H1 (cell line): Measurements from ENCODE around the gene LMX1B. TPM values are rescaled to one million over a fixed set of nuclear protein-coding genes. Genes with fewer than 3 reads are reported as not detected.

ENCODE experiments used
- BCL11A ChIP-seq, 2 experiments: IDR thresholded peaks; one replicate each; pipeline ENCODE4 v1.6.1; 2011; ENCODE audit warnings: low read depth in 2 of 2, low read length in 2 of 2, mild to moderate bottlenecking in 2 of 2
- E2F6 ChIP-seq: IDR thresholded peaks from 2 replicates; pipeline ENCODE4 v1.6.1; 2012; ENCODE audit warnings: inconsistent platforms
- PHF8 ChIP-seq: fragments of 200-600 bp; sonication (generic); conservative IDR thresholded peaks from 2 replicates; pipeline ENCODE4 v1.7.1; 2012; ENCODE audit warnings: low read depth, mild to moderate bottlenecking, inconsistent platforms, low read length, moderate library complexity
- RNF2 ChIP-seq: fragments of 200-900, 300-1000 bp; sonication (generic); IDR thresholded peaks from 2 replicates; pipeline ENCODE4 v1.7.1; 2016; ENCODE audit warnings: borderline replicate concordance, low read depth, mild to moderate bottlenecking, antibody characterized with exemption, low read length; ENCODE audit not compliant: poor library complexity, severe bottlenecking; ENCODE audit errors: missing control alignments
- SIX5 ChIP-seq: IDR thresholded peaks from 2 replicates; pipeline ENCODE4 v1.6.1; 2011; ENCODE audit warnings: mild to moderate bottlenecking, low read depth, low read length
- polyA plus RNA-seq, 7 experiments: library from polyadenylated mRNA; depleted of rRNA in 3 of 7; stranded (reverse) in 5 of 7; unstranded in 2 of 7; fragments of >200 nt in 5 of 7; fragments of 200-250 nt in 2 of 7; gene quantifications; 1 replicate in 5 of 7; 2 replicates in 1 of 7; 4 replicates in 1 of 7; pipeline versions ENCODE4 v1.2.1 to v1.2.3, GENCODE V29; 2011 to 2013; ENCODE audit warnings: missing spikeins in 2 of 7, mixed read lengths in 2 of 7
- total RNA-seq: library from RNA; stranded (reverse); fragmentation: NEBNext Ultra II Directional; extraction: Animal tissue kit (Norgen Biotek cat#: 25700); gene quantifications from 2 replicates; pipeline ENCODE4 v1.2.1, GENCODE V29; 2021

The LMX1B gene
- total and polyA plus RNA-seq, 2 of the 8 experiments (the other 6 are each of a cell fraction or from before 2014, with no cell fraction given) = 0.09 to 0.37 TPM

GRCh38 chr9:126569036-126569435 lies 44.7 kb upstream of the LMX1B start (continued):
- no peak for TF ChIP-seq RNF2
- TF ChIP-seq BCL11A (IDR thresholded peaks at IDR 0.05; ENCODE audit: low read depth in 2 of 2, low read length in 2 of 2) = no peak
- TF ChIP-seq E2F6 = no peak
- TF ChIP-seq PHF8 = no peak
- TF ChIP-seq SIX5 = no peak
